ENCODE measurements around the gene PHYKPL. TPM values are rescaled to one million over a fixed set of nuclear protein-coding genes. Genes with fewer than 3 reads are reported as not detected.

PHYKPL gene
- total and polyA plus RNA-seq, 8 donors = 71.9 to 155 (median 133) TPM

- Histone ChIP-seq H3K27me3 (no peaks in the 10 kb centered on the region), H3K9me3 (no peaks in the 10 kb centered on the region), H3K4me1 (peaks cover 0 to 50% of the 10 kb centered on the region in 2 donors), H3K4me3 (no peak overlapping the region), H3K27ac (peak overlapping the region in 1 of 2 donors; percentile 75), H3K36me3 (peaks cover 0 to 92% of the 10 kb centered on the region in 2 donors)
- TF ChIP-seq CTCF (IDR thresholded peaks at IDR 0.05) = no peak
- intact Hi-C loops (cut with DNase I) = no loop called here
- DNase-seq (no peak), ATAC-seq (no peak)
These were observed 15.8 kb downstream of the PHYKPL start for GRCh38 chr5:178216779-178217178.

- H3K4me3 ChIP-seq = no peak overlapping the region
- intact Hi-C loops (cut with DNase I) = no loop called here
- H3K9me3 ChIP-seq = no peaks in the 10 kb centered on the region
- no peak for TF ChIP-seq CTCF (IDR thresholded peaks at IDR 0.05)
- DNase-seq = no peak
- no peaks in the 10 kb centered on the region for H3K27me3 ChIP-seq
- H3K4me1 ChIP-seq = peaks cover 0 to 43% of the 10 kb centered on the region in 2 donors
- peak overlapping the region in 1 of 2 donors; percentile 75 for H3K27ac ChIP-seq
- no peak for ATAC-seq
- H3K36me3 ChIP-seq = peaks cover 0 to 92% of the 10 kb centered on the region in 2 donors
These were observed 16.5 kb downstream of the PHYKPL start for GRCh38 chr5:178216088-178216534.

GRCh38 chr5:178215280-178216002 is 17.2 kb downstream of the PHYKPL start:
- DNase-seq (peak in 1 of 4 donors; percentile 67), ATAC-seq (no peak)
- Histone ChIP-seq H3K36me3 (peaks cover 0 to 92% of the 10 kb centered on the region in 2 donors), H3K4me1 (peaks cover 0 to 37% of the 10 kb centered on the region in 2 donors), H3K27ac (peak overlapping the region in 1 of 2 donors; percentile 75), H3K9me3 (no peaks in the 10 kb centered on the region), H3K27me3 (no peaks in the 10 kb centered on the region), H3K4me3 (no peak overlapping the region)
- intact Hi-C loops (cut with DNase I) = no loop called here
- TF ChIP-seq CTCF (IDR thresholded peaks at IDR 0.05) = no peak

GRCh38 chr5:178214160-178214803 is 18.3 kb downstream of the PHYKPL start:
- no peak for ATAC-seq
- H3K4me1 ChIP-seq = peaks cover 0 to 37% of the 10 kb centered on the region in 2 donors
- no peaks in the 10 kb centered on the region for H3K27me3 ChIP-seq
- H3K27ac ChIP-seq = peak overlapping the region in 1 of 2 donors; percentile 75
- no peaks in the 10 kb centered on the region for H3K9me3 ChIP-seq
- H3K36me3 ChIP-seq = peaks cover 0 to 92% of the 10 kb centered on the region in 2 donors
- intact Hi-C loops (cut with DNase I) = no loop called here
- no peak for TF ChIP-seq CTCF (IDR thresholded peaks at IDR 0.05)
- peak in 1 of 4 donors; percentile 14 for DNase-seq
- H3K4me3 ChIP-seq = no peak overlapping the region

- no peak overlapping the region for H3K4me3 ChIP-seq
- peaks cover 0 to 38% of the 10 kb centered on the region in 2 donors for H3K4me1 ChIP-seq
- DNase-seq = no peak
- intact Hi-C loops (cut with DNase I) = no loop called here
- no peaks in the 10 kb centered on the region for H3K27me3 ChIP-seq
- H3K9me3 ChIP-seq = no peaks in the 10 kb centered on the region
- peaks cover 0 to 96% of the 10 kb centered on the region in 2 donors for H3K36me3 ChIP-seq
- H3K27ac ChIP-seq = no peak overlapping the region
- TF ChIP-seq CTCF (IDR thresholded peaks at IDR 0.05) = no peak
- ATAC-seq = no peak
These were observed 18.9 kb downstream of the PHYKPL start for GRCh38 chr5:178213748-178214151.
